ENCODE results near the gene FAM78A.
"Not testable (repeated sequence)": the region's sequence is repeated elsewhere in the genome, so short reads cannot be mapped to it uniquely, and the experiment has no call there.

The FAM78A gene

GRCh38 chr9:131220485-131220884 is 55.8 kb downstream of the FAM78A start:
- Histone ChIP-seq H3K9me3 (ENCODE audit: control insufficient read depth, low read length) (no peaks in the 10 kb centered on the region), H3K9ac (ENCODE audit: low read length) (no peak overlapping the region), H3K36me3 (ENCODE audit: control insufficient read depth, insufficient read depth, low read length) (no peaks in the 10 kb centered on the region), H3K4me3 (ENCODE audit: low read length) (no peak overlapping the region), H3K4me1 (ENCODE audit: control insufficient read depth, insufficient read depth, low read length) (no peaks in the 10 kb centered on the region), H3K27me3 (ENCODE audit: control insufficient read depth, insufficient read depth, low read length) (no peaks in the 10 kb centered on the region)

GRCh38 chr9:131218370-131218769 is 57.9 kb downstream of the FAM78A start:
- Histone ChIP-seq H3K9me3 (ENCODE audit: control insufficient read depth, low read length) (no peaks in the 10 kb centered on the region), H3K4me1 (ENCODE audit: control insufficient read depth, insufficient read depth, low read length) (no peaks in the 10 kb centered on the region), H3K36me3 (ENCODE audit: control insufficient read depth, insufficient read depth, low read length) (no peaks in the 10 kb centered on the region), H3K27me3 (ENCODE audit: control insufficient read depth, insufficient read depth, low read length) (no peaks in the 10 kb centered on the region), H3K4me3 (ENCODE audit: low read length) (no peak overlapping the region), H3K9ac (ENCODE audit: low read length) (no peak overlapping the region)

GRCh38 chr9:131217331-131218031 is 58.8 kb downstream of the FAM78A start:
- Histone ChIP-seq H3K9me3 (ENCODE audit: control insufficient read depth, low read length) (no peaks in the 10 kb centered on the region), H3K27me3 (ENCODE audit: control insufficient read depth, insufficient read depth, low read length) (no peaks in the 10 kb centered on the region), H3K9ac (ENCODE audit: low read length) (no peak overlapping the region), H3K4me1 (ENCODE audit: control insufficient read depth, insufficient read depth, low read length) (no peaks in the 10 kb centered on the region), H3K4me3 (ENCODE audit: low read length) (no peak overlapping the region), H3K36me3 (ENCODE audit: control insufficient read depth, insufficient read depth, low read length) (no peaks in the 10 kb centered on the region)

- Histone ChIP-seq H3K4me3 (ENCODE audit: low read length) (no peak overlapping the region), H3K36me3 (ENCODE audit: control insufficient read depth, insufficient read depth, low read length) (no peaks in the 10 kb centered on the region), H3K9ac (ENCODE audit: low read length) (no peak overlapping the region), H3K4me1 (ENCODE audit: control insufficient read depth, insufficient read depth, low read length) (no peaks in the 10 kb centered on the region), H3K9me3 (ENCODE audit: control insufficient read depth, low read length) (no peaks in the 10 kb centered on the region), H3K27me3 (ENCODE audit: control insufficient read depth, insufficient read depth, low read length) (no peaks in the 10 kb centered on the region)
Observed at GRCh38 chr9:131216806-131217205, 59.5 kb downstream of the FAM78A start.

GRCh38 chr9:131214876-131215275 is 61.4 kb downstream of the FAM78A start:
- no peaks in the 10 kb centered on the region for H3K36me3 ChIP-seq (ENCODE audit: control insufficient read depth, insufficient read depth, low read length)
- H3K9ac ChIP-seq (ENCODE audit: low read length), result no peak overlapping the region
- no peaks in the 10 kb centered on the region for H3K27me3 ChIP-seq (ENCODE audit: control insufficient read depth, insufficient read depth, low read length)
- no peaks in the 10 kb centered on the region for H3K9me3 ChIP-seq (ENCODE audit: control insufficient read depth, low read length)
- no peaks in the 10 kb centered on the region for H3K4me1 ChIP-seq (ENCODE audit: control insufficient read depth, insufficient read depth, low read length)
- H3K4me3 ChIP-seq (ENCODE audit: low read length), result no peak overlapping the region

GRCh38 chr9:131214286-131214856 is 61.9 kb downstream of the FAM78A start:
- H3K27me3 ChIP-seq (ENCODE audit: control insufficient read depth, insufficient read depth, low read length), result no peaks in the 10 kb centered on the region
- no peak overlapping the region for H3K9ac ChIP-seq (ENCODE audit: low read length)
- H3K9me3 ChIP-seq (ENCODE audit: control insufficient read depth, low read length), result no peaks in the 10 kb centered on the region
- no peaks in the 10 kb centered on the region for H3K4me1 ChIP-seq (ENCODE audit: control insufficient read depth, insufficient read depth, low read length)
- no peaks in the 10 kb centered on the region for H3K36me3 ChIP-seq (ENCODE audit: control insufficient read depth, insufficient read depth, low read length)
- H3K4me3 ChIP-seq (ENCODE audit: low read length), result no peak overlapping the region

GRCh38 chr9:131211920-131212319 is 64.4 kb downstream of the FAM78A start:
- not testable (repeated sequence) for H3K9me3 ChIP-seq (ENCODE audit: control insufficient read depth, low read length); H3K9ac ChIP-seq (ENCODE audit: low read length); H3K27me3 ChIP-seq (ENCODE audit: control insufficient read depth, insufficient read depth, low read length); H3K36me3 ChIP-seq (ENCODE audit: control insufficient read depth, insufficient read depth, low read length); H3K4me3 ChIP-seq (ENCODE audit: low read length); H3K4me1 ChIP-seq (ENCODE audit: control insufficient read depth, insufficient read depth, low read length)
